Measurements from ENCODE around the gene GAS2.

- TF ChIP-seq CTCF (IDR thresholded peaks at IDR 0.05) (peak in 1 of 3 experiments; percentile 49), POLR2AphosphoS5 (IDR thresholded peaks at IDR 0.05; ENCODE audit: insufficient read depth in 1 of 2, low read depth in 1 of 2) (no peak)
Observed at GRCh38 chr11:22624742-22625447, 41.5 kb upstream of the GAS2 start.
